CD4-positive, alpha-beta T cell (primary cell): ENCODE measurements around the gene PPP2R5D. TPM values are rescaled to one million over a fixed set of nuclear protein-coding genes. Genes with fewer than 3 reads are reported as not detected.

ENCODE experiments used
- ATAC-seq: fragments of 200-7000 bp; cut with Tn5 transposase; one replicate; pipeline ENCODE4 v1.10.0; 2022; ENCODE audit warnings: mild to moderate bottlenecking; ENCODE audit not compliant: poor library complexity
- CTCF ChIA-PET: fragments of 350-600 bp; sonication (Branson Sonifier 250); formaldehyde crosslinking; loops from one replicate; lab custom pipeline; 2021; ENCODE audit warnings: antibody characterized with exemption, inconsistent platforms; lab: Charles Lee
- POLR2A ChIA-PET: fragments of 350-600 bp; sonication (Branson Sonifier 250); formaldehyde crosslinking; loops from one replicate; lab custom pipeline; 2021; ENCODE audit warnings: antibody characterized with exemption, inconsistent platforms; lab: Charles Lee
- DNase-seq, 14 experiments: peaks; one replicate each; pipeline ENCODE4 v3.0.0-alpha.2; 2013 to 2020; ENCODE audit warnings: mixed read lengths in 2 of 14
- H3K27ac ChIP-seq, 2 donors: one replicate each; pipeline versions ENCODE4 v1.5.1 to v1.7.0; 2013; ENCODE audit warnings: low read length in 2 of 2, low read depth in 1 of 2, mild to moderate bottlenecking in 1 of 2
- H3K27me3 ChIP-seq, 2 experiments: 1 replicate in 1 of 2; 2 replicates in 1 of 2; pipeline versions ENCODE4 v1.6.1 to v1.7.0; 2013; ENCODE audit warnings: low read length in 2 of 2, control low read depth in 1 of 2, mild to moderate bottlenecking in 1 of 2, moderate library complexity in 1 of 2; ENCODE audit not compliant: insufficient read depth in 2 of 2, control insufficient read depth in 1 of 2
- H3K36me3 ChIP-seq: one replicate; pipeline ENCODE4 v1.6.1; 2013; ENCODE audit warnings: low read length, control low read depth; ENCODE audit not compliant: insufficient read depth
- H3K4me1 ChIP-seq: one replicate; pipeline ENCODE4 v1.6.1; 2013; ENCODE audit warnings: low read length, control low read depth; ENCODE audit not compliant: insufficient read depth
- H3K4me3 ChIP-seq: one replicate; pipeline ENCODE4 v1.5.1; 2013; ENCODE audit warnings: mild to moderate bottlenecking, low read length, moderate library complexity
- H3K9me3 ChIP-seq, 2 experiments: 1 replicate in 1 of 2; 2 replicates in 1 of 2; pipeline versions ENCODE4 v1.6.1 to v1.7.0; 2013; ENCODE audit warnings: low read length in 2 of 2, mild to moderate bottlenecking in 2 of 2, control low read depth in 1 of 2, moderate library complexity in 1 of 2; ENCODE audit not compliant: control insufficient read depth in 1 of 2, insufficient read depth in 1 of 2
- H3K27ac Mint-ChIP-seq: one replicate; pipeline ENCODE4 v1.8.0; 2020; ENCODE audit warnings: mixed read lengths
- H3K27me3 Mint-ChIP-seq: one replicate; pipeline ENCODE4 v1.8.0; 2021; ENCODE audit warnings: mixed read lengths
- H3K36me3 Mint-ChIP-seq: one replicate; pipeline ENCODE4 v1.8.0; 2021; ENCODE audit warnings: low read depth, mixed read lengths
- H3K4me1 Mint-ChIP-seq: one replicate; pipeline ENCODE4 v1.8.0; 2021; ENCODE audit warnings: low read depth, mixed read lengths
- H3K4me3 Mint-ChIP-seq: one replicate; pipeline ENCODE4 v1.8.0; 2020; ENCODE audit warnings: mild to moderate bottlenecking, mixed read lengths
- H3K9me3 Mint-ChIP-seq: one replicate; pipeline ENCODE4 v1.8.0; 2020; ENCODE audit warnings: mixed read lengths
- intact Hi-C, 2 experiments: fragments of 100-400 bp; cut with DNase I in 1 of 2; cut with micrococcal nuclease in 1 of 2; formaldehyde crosslinking; loops; one replicate each; pipeline versions ENCODE4 v1.15.1 to v1.9.0; 2023 to 2025; cut with DNase I, micrococcal nuclease
- total RNA-seq, 174 experiments: library from RNA in 2 of 174; stranded (reverse) in 2 of 174; gene quantifications; one replicate each; pipeline ENCODE4 v1.2.3 and lab custom pipeline; 2021 to 2026
- TF ChIP-seq, protein P1 (sequence below): fragments of 200-600 bp; IDR thresholded peaks from one replicate; pipeline ENCODE4 v1.8.0; 2022; ENCODE audit warnings: antibody characterized with exemption, mild to moderate bottlenecking

Gene PPP2R5D
- total RNA-seq, 2 experiments from 2014 or later: 15.3 to 17.5 TPM

DNA sequence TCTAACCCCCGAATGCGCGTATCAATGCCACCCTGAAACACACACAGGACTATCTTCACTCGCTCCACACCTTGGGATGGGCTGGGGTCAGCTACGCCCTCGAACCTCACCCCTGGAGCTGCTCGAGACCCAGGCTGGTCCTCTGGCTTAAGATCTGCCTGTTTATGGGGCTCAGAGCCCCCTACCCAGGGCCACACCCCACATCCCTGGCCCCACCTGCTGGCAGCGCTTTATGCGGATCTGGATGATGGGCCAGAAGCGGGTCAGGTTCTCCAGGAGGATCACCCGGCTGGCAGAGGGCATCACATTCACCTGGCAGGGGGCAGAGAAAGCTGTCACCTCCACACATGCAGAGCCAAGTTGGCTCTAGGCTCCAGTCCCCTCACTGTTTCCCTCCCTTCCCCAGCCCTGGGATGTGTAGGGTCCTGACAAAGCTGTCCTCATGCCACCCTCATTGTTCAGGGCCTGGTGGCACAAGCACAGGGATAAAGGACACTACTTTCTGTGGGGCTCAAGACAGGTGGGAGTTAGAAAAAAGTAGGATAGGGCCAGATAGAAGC, 61.1 kb downstream of the PPP2R5D start:
- Mint-ChIP-seq H3K4me1 (peaks cover 1% of the 10 kb centered on the region), H3K27me3 (no peaks in the 10 kb centered on the region), H3K27ac (no peak overlapping the region), H3K9me3 (no peaks in the 10 kb centered on the region), H3K4me3 (no peak overlapping the region), H3K36me3 (peaks cover 70% of the 10 kb centered on the region)
- Histone ChIP-seq H3K4me3 (no peak overlapping the region), H3K36me3 (peaks cover 56% of the 10 kb centered on the region), H3K4me1 (peaks cover under 1% of the 10 kb centered on the region), H3K9me3 (no peaks in the 10 kb centered on the region), H3K27me3 (no peaks in the 10 kb centered on the region), H3K27ac (no peak overlapping the region)
- POLR2A ChIA-PET: no interaction called here
- ATAC-seq: no peak
- intact Hi-C loops: no loop called here
- DNase-seq: no peak
- TF ChIP-seq, protein P1, sequence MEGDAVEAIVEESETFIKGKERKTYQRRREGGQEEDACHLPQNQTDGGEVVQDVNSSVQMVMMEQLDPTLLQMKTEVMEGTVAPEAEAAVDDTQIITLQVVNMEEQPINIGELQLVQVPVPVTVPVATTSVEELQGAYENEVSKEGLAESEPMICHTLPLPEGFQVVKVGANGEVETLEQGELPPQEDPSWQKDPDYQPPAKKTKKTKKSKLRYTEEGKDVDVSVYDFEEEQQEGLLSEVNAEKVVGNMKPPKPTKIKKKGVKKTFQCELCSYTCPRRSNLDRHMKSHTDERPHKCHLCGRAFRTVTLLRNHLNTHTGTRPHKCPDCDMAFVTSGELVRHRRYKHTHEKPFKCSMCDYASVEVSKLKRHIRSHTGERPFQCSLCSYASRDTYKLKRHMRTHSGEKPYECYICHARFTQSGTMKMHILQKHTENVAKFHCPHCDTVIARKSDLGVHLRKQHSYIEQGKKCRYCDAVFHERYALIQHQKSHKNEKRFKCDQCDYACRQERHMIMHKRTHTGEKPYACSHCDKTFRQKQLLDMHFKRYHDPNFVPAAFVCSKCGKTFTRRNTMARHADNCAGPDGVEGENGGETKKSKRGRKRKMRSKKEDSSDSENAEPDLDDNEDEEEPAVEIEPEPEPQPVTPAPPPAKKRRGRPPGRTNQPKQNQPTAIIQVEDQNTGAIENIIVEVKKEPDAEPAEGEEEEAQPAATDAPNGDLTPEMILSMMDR: no peak
- CTCF ChIA-PET: no interaction called here

DNA sequence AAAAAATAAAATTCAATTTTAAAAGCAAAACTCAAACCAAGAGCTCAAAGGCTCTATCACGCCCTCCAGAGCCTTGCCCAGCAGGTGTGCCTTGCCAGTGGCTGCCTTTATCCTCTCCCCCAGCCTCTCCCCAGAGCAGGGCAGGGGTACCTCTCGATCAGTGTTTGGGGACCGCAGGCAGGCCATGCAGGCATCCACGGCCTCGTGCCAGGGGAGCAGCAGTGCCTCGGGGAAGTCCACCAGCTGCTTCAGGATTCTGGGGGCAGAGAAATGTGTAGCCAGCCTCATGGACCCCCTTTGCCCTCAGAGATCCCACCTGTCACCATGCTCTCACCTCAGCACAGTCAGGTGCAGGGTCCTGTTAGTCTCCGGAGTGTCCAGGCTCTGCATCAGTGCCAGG, 63.6 kb downstream of the PPP2R5D start:
- CTCF ChIA-PET: no interaction called here
- no peak overlapping the region for H3K4me3 Mint-ChIP-seq
- TF ChIP-seq, protein P1: no peak
- no peak for ATAC-seq
- no peak overlapping the region for H3K27ac ChIP-seq
- intact Hi-C loops: no loop called here
- no peak for DNase-seq
- peaks cover 48% of the 10 kb centered on the region for H3K36me3 ChIP-seq
- peaks cover 65% of the 10 kb centered on the region for H3K36me3 Mint-ChIP-seq
- no peaks in the 10 kb centered on the region for H3K27me3 Mint-ChIP-seq
- no peaks in the 10 kb centered on the region for H3K9me3 Mint-ChIP-seq
- POLR2A ChIA-PET: interaction anchor here (0.6 kb wide), 1 partner anchor 16 kb away, joined by 3 read pairs; no protein-coding TSS in a partner anchor
- H3K4me3 ChIP-seq: no peak overlapping the region
- H3K27me3 ChIP-seq: no peaks in the 10 kb centered on the region
- peaks cover 22% of the 10 kb centered on the region for H3K4me1 Mint-ChIP-seq
- peaks cover 18% of the 10 kb centered on the region for H3K4me1 ChIP-seq
- no peaks in the 10 kb centered on the region for H3K9me3 ChIP-seq
- H3K27ac Mint-ChIP-seq: no peak overlapping the region

DNA sequence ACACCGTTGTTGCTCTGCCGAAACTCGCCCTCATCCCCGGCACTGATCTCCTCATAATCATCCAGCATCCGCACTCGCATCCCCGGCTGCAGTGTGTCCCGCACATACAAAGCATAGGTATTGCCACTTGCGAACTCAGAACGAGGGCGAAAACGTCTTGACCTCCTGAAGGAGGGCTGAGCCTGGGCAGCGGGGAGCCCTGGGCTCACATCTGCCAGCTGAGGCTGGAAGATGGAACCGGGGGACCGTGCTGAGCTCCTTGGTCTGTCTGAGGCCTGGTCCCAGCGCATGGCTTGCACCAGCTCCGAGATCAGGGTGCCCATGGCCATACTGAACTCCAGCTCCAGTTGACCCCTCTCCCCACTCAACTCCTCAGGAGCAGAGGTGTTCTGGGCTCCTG, 66.6 kb downstream of the PPP2R5D start:
- peaks cover 36% of the 10 kb centered on the region for H3K4me1 ChIP-seq
- H3K9me3 Mint-ChIP-seq: no peaks in the 10 kb centered on the region
- ATAC-seq (no peak), DNase-seq (no peak)
- peak overlapping the region; percentile 37 for H3K27ac Mint-ChIP-seq
- ChIA-PET POLR2A (interaction anchor here (0.5 to 0.6 kb wide), 3 partner anchors 8 to 28 kb away, joined by 3 read pairs; partner anchors contain the start of genes KLC4 and MRPL2), CTCF (no interaction called here)
- no peak overlapping the region for H3K4me3 ChIP-seq
- peaks cover 69% of the 10 kb centered on the region for H3K36me3 Mint-ChIP-seq
- H3K4me3 Mint-ChIP-seq: peak overlapping the region; percentile 65
- peaks cover 40% of the 10 kb centered on the region for H3K36me3 ChIP-seq
- TF ChIP-seq, protein P1: no peak
- peaks cover 44% of the 10 kb centered on the region for H3K4me1 Mint-ChIP-seq
- no peak overlapping the region for H3K27ac ChIP-seq
- intact Hi-C loops: loop anchor here (5.0 to 10.0 kb wide), 3 partner anchors 74 to 1156 kb away; partner anchors contain the start of genes PEX6 (in 2 of the 2), GTPBP2 (in 1 of the 2) and USP49 (in 1 of the 2)
- no peaks in the 10 kb centered on the region for H3K27me3 ChIP-seq
- no peaks in the 10 kb centered on the region for H3K27me3 Mint-ChIP-seq
- H3K9me3 ChIP-seq: no peaks in the 10 kb centered on the region
